PC-9 (cell line): Measurements from ENCODE around the gene NXF1.

ENCODE experiments used
- EZH2 ChIP-seq: fragments of 200-600 bp; sonication (generic); IDR thresholded peaks from 2 replicates; pipeline ENCODE4 v1.8.0; 2017; ENCODE audit warnings: antibody characterized with exemption, low read depth
- TF ChIP-seq, protein P1 (sequence below): fragments of 200-600 bp; sonication (generic); conservative IDR thresholded peaks from 2 replicates; pipeline ENCODE4 v1.6.1; 2017; ENCODE audit warnings: mixed run types, antibody characterized with exemption, mild to moderate bottlenecking, moderate library complexity

DNA sequence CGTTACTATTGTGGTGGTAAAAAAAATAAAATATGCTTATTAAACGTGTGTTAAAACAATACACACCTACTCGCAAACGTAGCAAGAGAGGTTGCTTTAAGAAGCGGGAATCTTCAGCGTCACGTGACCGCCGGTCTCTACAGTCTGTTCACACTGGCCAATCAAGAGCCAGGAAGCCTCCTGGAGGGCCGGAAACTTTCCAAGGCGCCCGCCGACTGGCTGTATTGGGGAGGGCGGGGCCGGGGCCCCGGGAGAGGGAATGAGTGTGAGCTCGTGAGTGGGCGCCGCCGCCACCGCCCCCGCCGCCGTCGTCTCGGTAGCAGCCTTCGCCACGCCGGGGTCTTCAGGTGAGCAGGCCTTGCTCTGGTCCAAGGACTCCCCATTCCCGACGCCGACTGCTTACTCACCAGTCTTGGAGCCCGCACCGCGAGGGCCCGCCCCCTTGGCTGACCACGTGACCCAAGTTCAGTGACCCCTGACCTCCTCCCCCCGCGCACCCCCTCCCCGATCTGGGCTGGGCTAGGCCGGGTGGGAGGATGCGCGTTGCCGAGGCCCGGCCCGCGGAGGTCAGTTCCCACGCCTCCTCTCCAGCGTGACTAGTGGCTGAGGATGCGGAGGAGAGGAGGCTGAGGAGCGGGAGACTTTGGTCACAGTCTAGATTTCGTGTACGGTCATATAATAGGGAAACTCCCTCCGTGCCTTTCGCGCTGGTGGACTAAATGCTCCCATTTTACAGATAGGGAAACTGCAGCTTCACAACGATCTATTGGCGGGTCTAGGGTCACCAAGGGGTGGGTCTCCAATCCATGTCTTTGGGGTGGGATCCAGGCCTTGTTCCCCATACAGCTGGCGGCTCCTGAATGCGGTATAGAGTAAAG is 33.9 kb downstream of the NXF1 start, which contains the start of gene TAF6L:
- TF ChIP-seq, protein P1, sequence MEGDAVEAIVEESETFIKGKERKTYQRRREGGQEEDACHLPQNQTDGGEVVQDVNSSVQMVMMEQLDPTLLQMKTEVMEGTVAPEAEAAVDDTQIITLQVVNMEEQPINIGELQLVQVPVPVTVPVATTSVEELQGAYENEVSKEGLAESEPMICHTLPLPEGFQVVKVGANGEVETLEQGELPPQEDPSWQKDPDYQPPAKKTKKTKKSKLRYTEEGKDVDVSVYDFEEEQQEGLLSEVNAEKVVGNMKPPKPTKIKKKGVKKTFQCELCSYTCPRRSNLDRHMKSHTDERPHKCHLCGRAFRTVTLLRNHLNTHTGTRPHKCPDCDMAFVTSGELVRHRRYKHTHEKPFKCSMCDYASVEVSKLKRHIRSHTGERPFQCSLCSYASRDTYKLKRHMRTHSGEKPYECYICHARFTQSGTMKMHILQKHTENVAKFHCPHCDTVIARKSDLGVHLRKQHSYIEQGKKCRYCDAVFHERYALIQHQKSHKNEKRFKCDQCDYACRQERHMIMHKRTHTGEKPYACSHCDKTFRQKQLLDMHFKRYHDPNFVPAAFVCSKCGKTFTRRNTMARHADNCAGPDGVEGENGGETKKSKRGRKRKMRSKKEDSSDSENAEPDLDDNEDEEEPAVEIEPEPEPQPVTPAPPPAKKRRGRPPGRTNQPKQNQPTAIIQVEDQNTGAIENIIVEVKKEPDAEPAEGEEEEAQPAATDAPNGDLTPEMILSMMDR = no peak
- no peak for TF ChIP-seq EZH2
